Subcutaneous adipose tissue (tissue), 4 donors: ENCODE data around the gene GRK7. TPM values are rescaled to one million over a fixed set of nuclear protein-coding genes. Genes with fewer than 3 reads are reported as not detected.

Source experiments
- total RNA-seq, 4 donors: library from RNA; depleted of rRNA; stranded (reverse); fragments of >200 nt; gene quantifications; one replicate each; pipeline ENCODE4 v1.1.0, GENCODE V29; 2016
- TF ChIP-seq, protein P1 (sequence below): fragments of 450-650 bp; IDR thresholded peaks from one replicate; pipeline ENCODE4 v1.5.1; 2016; ENCODE audit warnings: low read depth, mild to moderate bottlenecking, control low read depth, antibody characterized with exemption, moderate library complexity

The GRK7 gene
- total RNA-seq, 4 donors from 2014 or later, result 0.16 TPM; not detected in 3

GRCh38 chr3:141795741-141796080, 32.5 kb downstream of the GRK7 start:
- TF ChIP-seq, protein P1, sequence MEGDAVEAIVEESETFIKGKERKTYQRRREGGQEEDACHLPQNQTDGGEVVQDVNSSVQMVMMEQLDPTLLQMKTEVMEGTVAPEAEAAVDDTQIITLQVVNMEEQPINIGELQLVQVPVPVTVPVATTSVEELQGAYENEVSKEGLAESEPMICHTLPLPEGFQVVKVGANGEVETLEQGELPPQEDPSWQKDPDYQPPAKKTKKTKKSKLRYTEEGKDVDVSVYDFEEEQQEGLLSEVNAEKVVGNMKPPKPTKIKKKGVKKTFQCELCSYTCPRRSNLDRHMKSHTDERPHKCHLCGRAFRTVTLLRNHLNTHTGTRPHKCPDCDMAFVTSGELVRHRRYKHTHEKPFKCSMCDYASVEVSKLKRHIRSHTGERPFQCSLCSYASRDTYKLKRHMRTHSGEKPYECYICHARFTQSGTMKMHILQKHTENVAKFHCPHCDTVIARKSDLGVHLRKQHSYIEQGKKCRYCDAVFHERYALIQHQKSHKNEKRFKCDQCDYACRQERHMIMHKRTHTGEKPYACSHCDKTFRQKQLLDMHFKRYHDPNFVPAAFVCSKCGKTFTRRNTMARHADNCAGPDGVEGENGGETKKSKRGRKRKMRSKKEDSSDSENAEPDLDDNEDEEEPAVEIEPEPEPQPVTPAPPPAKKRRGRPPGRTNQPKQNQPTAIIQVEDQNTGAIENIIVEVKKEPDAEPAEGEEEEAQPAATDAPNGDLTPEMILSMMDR, result no peak

GRCh38 chr3:141796081-141796888, 33.1 kb downstream of the GRK7 start:
- TF ChIP-seq, protein P1, result no peak

GRCh38 chr3:141796889-141797781, 33.9 kb downstream of the GRK7 start:
- TF ChIP-seq, protein P1, result no peak

DNA sequence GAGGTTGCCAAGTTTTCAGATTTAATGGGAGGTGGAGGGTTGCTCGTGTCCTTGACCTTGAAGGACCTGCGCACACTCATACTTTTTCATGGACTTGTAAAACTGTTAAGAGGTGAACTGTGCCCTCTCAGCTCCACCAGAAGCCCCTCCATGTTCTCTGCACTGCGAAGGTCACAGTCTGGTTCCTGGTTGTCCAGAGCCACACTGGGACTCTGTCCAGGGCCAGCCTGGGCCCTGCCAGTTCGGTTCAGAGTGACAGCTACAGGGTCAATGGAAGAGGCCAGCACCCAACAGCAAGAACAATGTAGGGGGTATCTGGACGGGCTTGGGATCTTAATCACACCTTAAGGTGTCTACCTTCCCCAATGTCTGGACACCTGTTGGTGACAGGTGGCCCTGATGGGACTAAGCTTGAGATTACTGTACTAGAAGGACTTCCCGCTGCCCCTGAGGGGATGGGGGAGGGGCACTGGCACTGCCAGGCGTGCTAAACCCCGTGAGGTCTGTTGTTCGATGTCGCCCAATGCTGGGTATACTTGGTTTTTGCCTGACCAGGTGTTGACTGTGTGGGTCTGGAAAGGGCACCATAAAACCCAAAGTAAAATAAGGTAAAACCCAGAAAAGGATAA, 34.7 kb downstream of the GRK7 start:
- TF ChIP-seq, protein P1, result no peak

DNA sequence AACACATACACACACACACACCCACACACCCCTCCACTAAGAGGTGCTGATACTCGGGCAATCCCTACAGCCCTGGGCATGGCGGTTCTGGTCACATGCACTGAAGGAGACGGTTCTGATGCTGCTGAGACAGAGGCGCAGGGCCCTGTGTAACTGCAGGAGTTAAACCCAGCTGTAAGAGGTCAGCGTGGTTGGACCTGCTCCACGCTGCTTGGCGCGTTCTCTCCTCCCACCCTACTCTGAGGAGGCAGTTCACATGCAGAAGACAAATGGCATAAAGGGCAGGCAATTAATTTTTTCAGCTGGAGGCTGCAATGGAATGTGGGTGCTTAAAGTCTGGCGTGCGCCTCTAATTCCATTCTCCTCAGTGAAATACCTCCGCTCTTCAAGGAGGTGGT, 35.2 kb downstream of the GRK7 start:
- TF ChIP-seq, protein P1, result no peak

- TF ChIP-seq, protein P1, result no peak
These were observed 39.3 kb downstream of the GRK7 start for GRCh38 chr3:141802316-141803077.
